ENCODE measurements around the gene GRIP2. TPM values are rescaled to one million over a fixed set of nuclear protein-coding genes. Genes with fewer than 3 reads are reported as not detected.

Gene GRIP2
- not detected in 2 replicates for total RNA-seq (2014; rRNA removed; shearing (Covaris generic); ENCODE audit: low replicate concordance)

DNA sequence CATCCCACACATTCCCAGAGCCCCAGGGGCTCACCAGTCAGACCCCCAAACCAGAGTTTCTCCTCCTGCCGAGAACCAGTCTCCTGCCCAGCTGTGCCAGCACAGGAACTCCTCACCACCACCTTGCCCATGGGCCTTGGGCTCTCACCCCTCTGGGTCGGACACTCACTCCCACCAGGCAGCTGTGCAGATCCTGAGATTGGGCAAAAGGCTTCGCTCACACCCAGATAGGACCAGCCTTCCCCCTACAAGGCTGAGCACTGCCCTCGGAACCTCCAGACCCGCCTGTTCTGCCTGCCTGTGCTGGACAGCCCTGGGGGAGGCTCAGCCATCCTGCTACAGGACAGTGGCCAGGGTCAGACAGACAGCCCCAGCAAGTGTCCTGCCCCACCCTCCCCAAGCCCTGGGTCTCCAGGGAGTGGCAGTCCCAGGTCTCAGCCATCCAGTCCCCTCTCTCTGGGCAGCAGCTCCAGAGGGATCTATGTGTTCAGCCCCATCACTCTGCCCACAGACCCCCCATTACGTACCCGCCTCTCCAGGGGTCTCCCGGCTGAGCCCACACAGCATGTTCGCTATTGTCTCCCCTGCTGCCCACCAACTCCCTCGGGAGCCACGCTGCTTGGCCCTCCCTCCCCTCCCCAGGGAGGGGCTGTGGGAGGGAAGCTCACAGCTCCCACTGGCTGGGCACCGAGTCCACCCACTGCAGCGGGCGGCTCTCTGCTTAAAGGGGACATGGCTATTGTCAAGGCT lies at the start of gene GRIP2:
Gene GRIP2 (minus strand): TSS at position 601 of the 750 bp plus-strand sequence. CDS start 34 bp downstream, at position 567.
- H2AFZ ChIP-seq (ENCODE audit: low read length): no peak within 1 kb of the TSS
- H3K9ac ChIP-seq (ENCODE audit: low read length): no peak within 1 kb of the TSS
- H3K4me3 ChIP-seq (ENCODE audit: low read length): no peak within 1 kb of the TSS
- no peaks in the 10 kb centered on the region for H4K20me1 ChIP-seq (ENCODE audit: insufficient read depth, low read depth, low read length)
- H3K36me3 ChIP-seq (ENCODE audit: insufficient read depth, low read length): no peaks in the 10 kb centered on the region
- H3K9me3 ChIP-seq (ENCODE audit: low read length): no peaks in the 10 kb centered on the region
- H3K79me2 ChIP-seq (ENCODE audit: low read length): no peaks in the 10 kb centered on the region
- DNase-seq: no peak
- no peaks in the 10 kb centered on the region for H3K4me1 ChIP-seq (ENCODE audit: low read length)
- H3K27ac ChIP-seq (ENCODE audit: low read length): no peak within 1 kb of the TSS
- H3K27me3 ChIP-seq (ENCODE audit: low read length): no peaks in the 10 kb centered on the region
- no peak within 1 kb of the TSS for H3K4me2 ChIP-seq (ENCODE audit: low read depth, low read length, poor library complexity, severe bottlenecking)
- H3K9me2 ChIP-seq (replicated peaks; ENCODE audit: insufficient read depth, low read length): no peaks in the 10 kb centered on the region

DNA sequence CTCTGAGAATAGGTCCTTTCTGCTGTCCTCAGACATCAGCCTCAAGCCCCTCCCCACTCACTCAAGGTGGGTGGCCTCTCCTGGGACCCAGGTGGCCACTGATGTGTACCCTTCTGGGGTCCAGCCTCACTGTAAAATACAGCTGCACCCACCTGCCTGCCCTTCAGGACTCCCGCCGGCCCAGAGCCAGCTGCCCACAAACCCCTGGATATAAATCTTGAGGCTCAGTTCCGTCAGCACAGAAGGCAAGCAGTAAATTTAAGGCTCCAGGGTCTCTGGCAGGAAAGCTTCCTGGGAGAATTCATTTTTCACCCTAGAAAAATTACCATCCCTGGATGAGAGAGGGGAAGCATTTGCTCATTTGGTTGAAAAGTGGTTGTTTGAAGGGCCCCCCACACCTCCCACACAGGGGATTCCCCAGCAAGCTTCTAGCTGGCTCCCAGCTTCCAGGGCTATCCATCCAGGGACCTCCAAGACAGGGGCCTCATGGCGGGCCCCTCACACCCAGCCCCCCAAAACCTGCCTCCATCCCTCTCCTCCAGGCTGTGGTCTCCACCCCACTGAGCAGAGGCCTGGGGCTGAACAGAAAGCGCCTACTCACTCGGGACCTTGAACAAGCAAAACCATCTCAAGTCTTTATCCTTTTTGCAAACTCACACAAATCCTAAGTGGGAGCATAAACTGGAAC lies 48.4 kb upstream of the GRIP2 start:
- no peaks in the 10 kb centered on the region for H3K36me3 ChIP-seq (ENCODE audit: insufficient read depth, low read length)
- no peaks in the 10 kb centered on the region for H3K9me2 ChIP-seq (replicated peaks; ENCODE audit: insufficient read depth, low read length)
- no peaks in the 10 kb centered on the region for H3K9me3 ChIP-seq (ENCODE audit: low read length)
- no peaks in the 10 kb centered on the region for H3K79me2 ChIP-seq (ENCODE audit: low read length)
- no peaks in the 10 kb centered on the region for H3K4me1 ChIP-seq (ENCODE audit: low read length)
- H3K9ac ChIP-seq (ENCODE audit: low read length): no peak overlapping the region
- no peak overlapping the region for H3K27ac ChIP-seq (ENCODE audit: low read length)
- no peak overlapping the region for H3K4me2 ChIP-seq (ENCODE audit: low read depth, low read length, poor library complexity, severe bottlenecking)
- H3K4me3 ChIP-seq (ENCODE audit: low read length): no peak overlapping the region
- no peaks in the 10 kb centered on the region for H4K20me1 ChIP-seq (ENCODE audit: insufficient read depth, low read depth, low read length)
- H3K27me3 ChIP-seq (ENCODE audit: low read length): no peaks in the 10 kb centered on the region
- DNase-seq: no peak
- H2AFZ ChIP-seq (ENCODE audit: low read length): no peak overlapping the region

DNA sequence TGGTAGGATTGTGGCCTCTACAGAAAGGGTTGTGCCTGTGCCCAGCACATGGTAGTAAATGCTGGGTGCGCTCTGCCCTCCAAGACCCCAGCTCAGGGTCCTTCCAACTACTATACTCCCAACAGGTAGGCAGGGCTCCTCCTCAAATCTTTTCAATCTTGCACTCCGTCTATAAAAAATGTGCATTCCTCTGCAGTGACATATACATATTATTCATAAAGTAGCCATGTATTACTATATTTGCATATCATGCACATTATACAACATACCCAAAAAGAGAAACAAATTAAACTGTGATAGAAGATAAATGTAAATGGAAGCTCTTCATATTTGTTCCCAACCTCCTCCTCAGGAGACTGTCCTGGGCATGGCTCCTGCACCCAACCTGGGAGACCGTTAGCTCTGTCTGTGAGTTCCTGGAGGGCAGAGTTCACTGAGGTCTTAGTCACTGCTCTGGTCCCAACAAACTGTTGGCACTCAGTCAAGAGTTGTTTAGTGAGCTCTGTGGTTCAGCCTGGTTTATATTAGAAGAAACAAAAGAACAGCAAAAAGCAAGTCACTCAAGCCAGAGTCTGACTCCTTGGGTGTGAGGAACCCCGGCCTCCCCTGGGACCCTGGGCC lies 47.7 kb upstream of the GRIP2 start:
- no peak overlapping the region for H3K4me2 ChIP-seq (ENCODE audit: low read depth, low read length, poor library complexity, severe bottlenecking)

DNA sequence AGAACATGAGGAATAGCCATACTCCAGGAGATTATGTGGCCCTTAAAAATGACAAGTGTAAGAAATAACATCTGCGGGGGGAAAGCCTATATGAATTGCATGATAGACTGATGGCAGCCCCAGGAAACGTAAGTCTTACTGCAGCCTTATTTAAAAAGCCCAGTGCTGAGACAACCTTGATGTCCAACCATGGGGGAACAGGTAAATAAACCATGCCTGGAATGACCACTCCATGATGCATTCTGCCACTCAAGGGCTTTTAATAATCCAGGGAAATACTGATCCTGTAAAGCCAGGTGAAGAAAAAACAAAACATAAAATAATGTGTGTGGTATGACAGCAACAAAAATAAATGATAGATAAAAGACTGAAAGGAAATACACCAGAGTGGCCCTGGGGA lies 46.5 kb upstream of the GRIP2 start:
- Histone ChIP-seq H3K27me3 (ENCODE audit: low read length) (no peaks in the 10 kb centered on the region), H3K27ac (ENCODE audit: low read length) (no peak overlapping the region), H3K4me2 (ENCODE audit: low read depth, low read length, poor library complexity, severe bottlenecking) (no peak overlapping the region), H3K36me3 (ENCODE audit: insufficient read depth, low read length) (no peaks in the 10 kb centered on the region), H4K20me1 (ENCODE audit: insufficient read depth, low read depth, low read length) (no peaks in the 10 kb centered on the region), H3K9me3 (ENCODE audit: low read length) (no peaks in the 10 kb centered on the region), H2AFZ (ENCODE audit: low read length) (no peak overlapping the region), H3K9me2 (replicated peaks; ENCODE audit: insufficient read depth, low read length) (no peaks in the 10 kb centered on the region), H3K4me3 (ENCODE audit: low read length) (no peak overlapping the region), H3K4me1 (ENCODE audit: low read length) (no peaks in the 10 kb centered on the region), H3K9ac (ENCODE audit: low read length) (no peak overlapping the region), H3K79me2 (ENCODE audit: low read length) (no peaks in the 10 kb centered on the region)
- DNase-seq: no peak

More for the DNA sequence above, 47.7 kb upstream of the GRIP2 start:
- Histone ChIP-seq H3K9ac (ENCODE audit: low read length) (no peak overlapping the region), H4K20me1 (ENCODE audit: insufficient read depth, low read depth, low read length) (no peaks in the 10 kb centered on the region), H3K79me2 (ENCODE audit: low read length) (no peaks in the 10 kb centered on the region), H3K9me2 (replicated peaks; ENCODE audit: insufficient read depth, low read length) (no peaks in the 10 kb centered on the region), H3K36me3 (ENCODE audit: insufficient read depth, low read length) (no peaks in the 10 kb centered on the region), H3K4me1 (ENCODE audit: low read length) (no peaks in the 10 kb centered on the region), H3K27ac (ENCODE audit: low read length) (no peak overlapping the region), H3K27me3 (ENCODE audit: low read length) (no peaks in the 10 kb centered on the region), H2AFZ (ENCODE audit: low read length) (no peak overlapping the region), H3K4me3 (ENCODE audit: low read length) (no peak overlapping the region), H3K9me3 (ENCODE audit: low read length) (no peaks in the 10 kb centered on the region)
- no peak for DNase-seq

DNA sequence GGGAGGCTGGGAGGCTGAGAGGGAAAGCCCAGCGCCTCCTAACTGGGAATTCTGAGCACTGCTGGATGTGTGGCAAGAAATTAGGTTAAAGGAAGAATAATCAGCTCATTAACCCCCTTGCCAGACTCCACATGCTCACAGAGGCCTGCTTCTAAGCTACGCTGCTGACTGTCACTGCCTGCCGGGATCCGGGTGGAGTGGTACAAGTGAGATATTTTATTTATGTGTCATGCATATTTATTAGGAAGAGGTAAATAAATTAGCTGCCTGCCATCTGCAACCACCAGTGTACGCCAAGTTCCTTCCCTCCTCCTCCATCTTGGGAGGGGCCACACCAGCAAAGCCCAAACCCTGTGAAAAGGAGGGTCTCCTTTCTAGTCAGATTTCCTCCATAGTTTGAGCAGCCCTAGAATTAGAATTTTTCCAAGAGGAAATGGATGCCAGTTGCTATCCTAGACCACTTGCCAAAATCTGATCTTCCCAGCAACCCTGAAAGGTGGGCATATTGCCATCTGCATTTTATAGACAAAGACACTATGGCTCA lies 43.5 kb upstream of the GRIP2 start:
- H2AFZ ChIP-seq (ENCODE audit: low read length): no peak overlapping the region
- H3K36me3 ChIP-seq (ENCODE audit: insufficient read depth, low read length): no peaks in the 10 kb centered on the region
- no peak overlapping the region for H3K27ac ChIP-seq (ENCODE audit: low read length)
- H3K4me3 ChIP-seq (ENCODE audit: low read length): no peak overlapping the region
- no peak overlapping the region for H3K4me2 ChIP-seq (ENCODE audit: low read depth, low read length, poor library complexity, severe bottlenecking)
- H3K79me2 ChIP-seq (ENCODE audit: low read length): no peaks in the 10 kb centered on the region
- DNase-seq: no peak
- no peaks in the 10 kb centered on the region for H4K20me1 ChIP-seq (ENCODE audit: insufficient read depth, low read depth, low read length)
- H3K9me3 ChIP-seq (ENCODE audit: low read length): no peaks in the 10 kb centered on the region
- no peak overlapping the region for H3K9ac ChIP-seq (ENCODE audit: low read length)
- H3K4me1 ChIP-seq (ENCODE audit: low read length): no peaks in the 10 kb centered on the region
- no peaks in the 10 kb centered on the region for H3K27me3 ChIP-seq (ENCODE audit: low read length)
- H3K9me2 ChIP-seq (replicated peaks; ENCODE audit: insufficient read depth, low read length): no peaks in the 10 kb centered on the region

DNA sequence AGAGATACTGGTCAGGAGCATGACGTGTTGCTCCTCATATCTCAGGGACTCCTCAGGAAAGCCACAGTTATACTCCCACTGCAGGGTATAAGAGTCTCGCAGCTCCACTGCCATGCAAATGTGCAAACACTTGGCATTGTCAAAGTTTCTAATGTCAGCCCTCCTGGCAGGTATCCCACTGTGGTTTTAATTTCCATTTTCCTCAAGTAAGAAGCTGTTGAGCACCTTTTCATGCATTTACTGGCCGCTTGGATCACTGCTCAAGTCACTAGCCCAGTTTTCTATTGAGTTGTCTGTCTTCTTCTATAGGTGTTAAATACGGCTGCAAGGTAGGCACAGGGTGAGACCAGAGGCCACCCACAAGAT lies 41.9 kb upstream of the GRIP2 start:
- Histone ChIP-seq H3K4me2 (ENCODE audit: low read depth, low read length, poor library complexity, severe bottlenecking) (no peak overlapping the region), H3K27ac (ENCODE audit: low read length) (no peak overlapping the region), H3K27me3 (ENCODE audit: low read length) (no peaks in the 10 kb centered on the region), H3K36me3 (ENCODE audit: insufficient read depth, low read length) (no peaks in the 10 kb centered on the region), H3K4me1 (ENCODE audit: low read length) (no peaks in the 10 kb centered on the region), H3K9ac (ENCODE audit: low read length) (no peak overlapping the region), H4K20me1 (ENCODE audit: insufficient read depth, low read depth, low read length) (no peaks in the 10 kb centered on the region), H3K79me2 (ENCODE audit: low read length) (no peaks in the 10 kb centered on the region), H3K9me2 (replicated peaks; ENCODE audit: insufficient read depth, low read length) (no peaks in the 10 kb centered on the region), H3K9me3 (ENCODE audit: low read length) (no peaks in the 10 kb centered on the region), H3K4me3 (ENCODE audit: low read length) (no peak overlapping the region), H2AFZ (ENCODE audit: low read length) (no peak overlapping the region)
- no peak for DNase-seq

DNA sequence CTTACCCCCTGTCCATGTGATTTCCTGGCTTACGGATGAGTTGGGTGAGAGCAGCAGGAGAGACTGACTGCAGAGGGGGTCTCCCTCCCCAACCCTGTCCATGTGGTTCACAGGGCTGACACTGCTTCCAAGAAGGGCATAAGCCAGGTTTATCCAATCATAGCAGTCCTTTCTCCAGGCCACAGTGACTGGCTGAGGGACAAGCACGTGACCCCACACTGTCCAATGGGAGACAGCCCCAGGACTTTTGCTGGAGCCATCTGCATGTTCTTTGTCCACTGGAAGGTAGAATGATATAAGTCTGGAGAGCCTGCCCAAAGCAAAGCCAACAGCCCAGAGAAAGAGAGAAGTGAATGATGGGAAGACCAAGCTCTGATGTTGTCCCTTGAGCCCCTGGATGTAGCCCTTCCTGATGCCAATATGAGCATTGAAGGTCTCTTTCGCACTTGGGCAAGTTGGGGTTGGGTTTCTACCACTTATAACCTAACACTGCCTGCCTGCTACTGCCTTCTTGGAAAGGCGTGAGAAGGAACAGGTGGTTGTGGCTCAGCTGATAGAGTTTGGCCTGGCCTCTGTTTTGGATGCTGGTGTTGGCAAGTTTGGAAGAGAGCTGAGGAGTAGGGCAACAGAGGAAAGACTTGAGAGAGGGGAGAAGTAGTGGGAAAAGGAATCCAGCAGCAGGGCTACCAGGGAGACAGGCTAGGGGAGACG lies 41.3 kb upstream of the GRIP2 start:
- Histone ChIP-seq H3K27ac (ENCODE audit: low read length) (no peak overlapping the region), H3K4me2 (ENCODE audit: low read depth, low read length, poor library complexity, severe bottlenecking) (no peak overlapping the region), H3K4me1 (ENCODE audit: low read length) (no peaks in the 10 kb centered on the region), H3K4me3 (ENCODE audit: low read length) (no peak overlapping the region), H3K27me3 (ENCODE audit: low read length) (no peaks in the 10 kb centered on the region), H3K9me2 (replicated peaks; ENCODE audit: insufficient read depth, low read length) (no peaks in the 10 kb centered on the region), H3K79me2 (ENCODE audit: low read length) (no peaks in the 10 kb centered on the region), H4K20me1 (ENCODE audit: insufficient read depth, low read depth, low read length) (no peaks in the 10 kb centered on the region), H3K9me3 (ENCODE audit: low read length) (no peaks in the 10 kb centered on the region), H3K9ac (ENCODE audit: low read length) (no peak overlapping the region), H2AFZ (ENCODE audit: low read length) (no peak overlapping the region), H3K36me3 (ENCODE audit: insufficient read depth, low read length) (no peaks in the 10 kb centered on the region)
- no peak for DNase-seq

DNA sequence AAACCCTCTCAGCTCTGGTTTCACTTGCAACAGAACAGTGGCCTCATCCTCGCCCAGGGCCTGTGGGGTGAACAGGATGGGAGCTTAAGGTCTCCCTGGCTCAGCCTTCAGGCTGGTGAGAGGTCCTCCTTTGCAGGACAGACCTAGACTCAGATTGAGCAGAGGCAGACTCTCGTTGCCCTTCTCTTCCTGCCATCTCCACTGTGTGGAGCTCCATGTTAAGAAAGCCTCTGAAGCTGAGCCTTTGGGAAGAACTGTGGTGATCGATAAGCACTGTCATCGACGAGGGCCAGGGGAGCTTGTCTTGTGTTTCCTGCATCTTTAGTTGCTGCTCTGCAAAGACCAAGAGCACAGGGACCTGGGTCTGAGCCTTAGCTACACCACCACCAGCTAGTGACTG lies 37.8 kb upstream of the GRIP2 start:
- no peaks in the 10 kb centered on the region for H3K36me3 ChIP-seq (ENCODE audit: insufficient read depth, low read length)
- no peak overlapping the region for H3K9ac ChIP-seq (ENCODE audit: low read length)
- no peaks in the 10 kb centered on the region for H3K27me3 ChIP-seq (ENCODE audit: low read length)
- H3K27ac ChIP-seq (ENCODE audit: low read length): no peak overlapping the region
- no peak overlapping the region for H2AFZ ChIP-seq (ENCODE audit: low read length)
- no peaks in the 10 kb centered on the region for H3K79me2 ChIP-seq (ENCODE audit: low read length)
- H3K9me2 ChIP-seq (replicated peaks; ENCODE audit: insufficient read depth, low read length): no peaks in the 10 kb centered on the region
- H3K9me3 ChIP-seq (ENCODE audit: low read length): no peaks in the 10 kb centered on the region
- no peaks in the 10 kb centered on the region for H4K20me1 ChIP-seq (ENCODE audit: insufficient read depth, low read depth, low read length)
- no peak overlapping the region for H3K4me3 ChIP-seq (ENCODE audit: low read length)
- H3K4me2 ChIP-seq (ENCODE audit: low read depth, low read length, poor library complexity, severe bottlenecking): no peak overlapping the region
- no peaks in the 10 kb centered on the region for H3K4me1 ChIP-seq (ENCODE audit: low read length)
- no peak for DNase-seq
